GM12874 (cell line): ENCODE measurements around the gene MGAT5.

Source experiments
- CTCF ChIP-seq: IDR thresholded peaks from 2 replicates; pipeline ENCODE4 v1.5.1; 2011; ENCODE audit warnings: low read depth, mild to moderate bottlenecking, control low read depth, low read length, moderate library complexity; ENCODE audit not compliant: insufficient read depth

The MGAT5 gene

GRCh38 chr2:134401081-134401497 is 147.2 kb downstream of the MGAT5 start:
- no peak for TF ChIP-seq CTCF

- no peak for TF ChIP-seq CTCF
These were observed 147.9 kb downstream of the MGAT5 start for GRCh38 chr2:134401789-134402188.

- TF ChIP-seq CTCF: no peak
These were observed 148.5 kb downstream of the MGAT5 start for GRCh38 chr2:134402410-134402809.

GRCh38 chr2:134405611-134406081 is 151.8 kb downstream of the MGAT5 start:
- no peak for TF ChIP-seq CTCF

- TF ChIP-seq CTCF: no peak
These were observed 152.4 kb downstream of the MGAT5 start for GRCh38 chr2:134406311-134406710.

GRCh38 chr2:134406736-134407135 is 152.9 kb downstream of the MGAT5 start:
- TF ChIP-seq CTCF: no peak

- TF ChIP-seq CTCF: no peak
These were observed 153.4 kb downstream of the MGAT5 start for GRCh38 chr2:134407154-134407890.

GRCh38 chr2:134408386-134408785 is 154.5 kb downstream of the MGAT5 start:
- no peak for TF ChIP-seq CTCF
